Urothelium cell line (cell line): ENCODE measurements around the gene NVL.
"Not testable (repeated sequence)": the region's sequence is repeated elsewhere in the genome, so short reads cannot be mapped to it uniquely, and the experiment has no call there.

Experiments
- DNase-seq: peaks from one replicate; pipeline ENCODE4 v3.0.0; 2011; ENCODE audit warnings: low spot score, mixed read lengths
- FAIRE-seq: peaks from 2 replicates; lab custom pipeline; 2011; peaks lifted over from hg19 to GRCh38; lab: Jason Lieb, UNC

Gene NVL

GRCh38 chr1:224329842-224330753 lies at the start of gene NVL:
Gene NVL (minus strand): TSS chr1:224330172. CDS start chr1:224330127, 45 bp downstream.
- FAIRE-seq (no peak), DNase-seq (peak; percentile 94)

- FAIRE-seq (no peak), DNase-seq (no peak)
Measured at GRCh38 chr1:224378855-224379631, 49.1 kb upstream of the NVL start.

GRCh38 chr1:224377676-224378006 lies 47.7 kb upstream of the NVL start:
- FAIRE-seq: no peak
- peak; percentile 6 for DNase-seq

GRCh38 chr1:224375059-224375458 lies 45.1 kb upstream of the NVL start:
- DNase-seq (no peak), FAIRE-seq (no peak)

- no peak for DNase-seq
- FAIRE-seq: no peak
Measured at GRCh38 chr1:224373008-224373590, 43.1 kb upstream of the NVL start.

GRCh38 chr1:224368409-224368808 lies 38.4 kb upstream of the NVL start:
- FAIRE-seq: no peak

GRCh38 chr1:224359207-224359606 lies 29.2 kb upstream of the NVL start:
- DNase-seq (no peak), FAIRE-seq (no peak)

More at GRCh38 chr1:224368409-224368808, 38.4 kb upstream of the NVL start:
- no peak for DNase-seq

- DNase-seq: no peak
- FAIRE-seq: no peak
Measured at GRCh38 chr1:224358237-224358636, 28.3 kb upstream of the NVL start.

- FAIRE-seq: no peak
- DNase-seq: peak; percentile 11
Measured at GRCh38 chr1:224357626-224358124, 27.7 kb upstream of the NVL start.

GRCh38 chr1:224356685-224357625 lies 27.0 kb upstream of the NVL start, which contains the start of gene CNIH4:
Gene CNIH4 (plus strand): TSS chr1:224356879. CDS start chr1:224356925, 46 bp downstream.
- peak; percentile 5 for FAIRE-seq

GRCh38 chr1:224353975-224354925 lies 24.3 kb upstream of the NVL start:
- FAIRE-seq: no peak
- DNase-seq: no peak

More at GRCh38 chr1:224356685-224357625, 27.0 kb upstream of the NVL start, which contains the start of gene CNIH4:
- DNase-seq: peak; percentile 94

- not testable (repeated sequence) for FAIRE-seq, DNase-seq
Measured at GRCh38 chr1:224352436-224353085, 22.6 kb upstream of the NVL start.

GRCh38 chr1:224349716-224350115 lies 19.7 kb upstream of the NVL start:
- not testable (repeated sequence) for FAIRE-seq, DNase-seq

- DNase-seq (no peak), FAIRE-seq (no peak)
Measured at GRCh38 chr1:224348137-224348536, 18.2 kb upstream of the NVL start.

GRCh38 chr1:224343679-224344078 lies 13.7 kb upstream of the NVL start:
- DNase-seq (no peak), FAIRE-seq (no peak)

- FAIRE-seq, DNase-seq: not testable (repeated sequence)
Measured at GRCh38 chr1:224340453-224341384, 10.7 kb upstream of the NVL start.

GRCh38 chr1:224339442-224340033 lies 9.6 kb upstream of the NVL start:
- DNase-seq (no peak), FAIRE-seq (no peak)
